ENCODE results near the gene CCP110.

Gene CCP110, protein sequence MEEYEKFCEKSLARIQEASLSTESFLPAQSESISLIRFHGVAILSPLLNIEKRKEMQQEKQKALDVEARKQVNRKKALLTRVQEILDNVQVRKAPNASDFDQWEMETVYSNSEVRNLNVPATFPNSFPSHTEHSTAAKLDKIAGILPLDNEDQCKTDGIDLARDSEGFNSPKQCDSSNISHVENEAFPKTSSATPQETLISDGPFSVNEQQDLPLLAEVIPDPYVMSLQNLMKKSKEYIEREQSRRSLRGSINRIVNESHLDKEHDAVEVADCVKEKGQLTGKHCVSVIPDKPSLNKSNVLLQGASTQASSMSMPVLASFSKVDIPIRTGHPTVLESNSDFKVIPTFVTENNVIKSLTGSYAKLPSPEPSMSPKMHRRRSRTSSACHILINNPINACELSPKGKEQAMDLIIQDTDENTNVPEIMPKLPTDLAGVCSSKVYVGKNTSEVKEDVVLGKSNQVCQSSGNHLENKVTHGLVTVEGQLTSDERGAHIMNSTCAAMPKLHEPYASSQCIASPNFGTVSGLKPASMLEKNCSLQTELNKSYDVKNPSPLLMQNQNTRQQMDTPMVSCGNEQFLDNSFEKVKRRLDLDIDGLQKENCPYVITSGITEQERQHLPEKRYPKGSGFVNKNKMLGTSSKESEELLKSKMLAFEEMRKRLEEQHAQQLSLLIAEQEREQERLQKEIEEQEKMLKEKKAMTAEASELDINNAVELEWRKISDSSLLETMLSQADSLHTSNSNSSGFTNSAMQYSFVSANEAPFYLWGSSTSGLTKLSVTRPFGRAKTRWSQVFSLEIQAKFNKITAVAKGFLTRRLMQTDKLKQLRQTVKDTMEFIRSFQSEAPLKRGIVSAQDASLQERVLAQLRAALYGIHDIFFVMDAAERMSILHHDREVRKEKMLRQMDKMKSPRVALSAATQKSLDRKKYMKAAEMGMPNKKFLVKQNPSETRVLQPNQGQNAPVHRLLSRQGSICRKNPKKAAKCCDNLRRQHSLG

DNA sequence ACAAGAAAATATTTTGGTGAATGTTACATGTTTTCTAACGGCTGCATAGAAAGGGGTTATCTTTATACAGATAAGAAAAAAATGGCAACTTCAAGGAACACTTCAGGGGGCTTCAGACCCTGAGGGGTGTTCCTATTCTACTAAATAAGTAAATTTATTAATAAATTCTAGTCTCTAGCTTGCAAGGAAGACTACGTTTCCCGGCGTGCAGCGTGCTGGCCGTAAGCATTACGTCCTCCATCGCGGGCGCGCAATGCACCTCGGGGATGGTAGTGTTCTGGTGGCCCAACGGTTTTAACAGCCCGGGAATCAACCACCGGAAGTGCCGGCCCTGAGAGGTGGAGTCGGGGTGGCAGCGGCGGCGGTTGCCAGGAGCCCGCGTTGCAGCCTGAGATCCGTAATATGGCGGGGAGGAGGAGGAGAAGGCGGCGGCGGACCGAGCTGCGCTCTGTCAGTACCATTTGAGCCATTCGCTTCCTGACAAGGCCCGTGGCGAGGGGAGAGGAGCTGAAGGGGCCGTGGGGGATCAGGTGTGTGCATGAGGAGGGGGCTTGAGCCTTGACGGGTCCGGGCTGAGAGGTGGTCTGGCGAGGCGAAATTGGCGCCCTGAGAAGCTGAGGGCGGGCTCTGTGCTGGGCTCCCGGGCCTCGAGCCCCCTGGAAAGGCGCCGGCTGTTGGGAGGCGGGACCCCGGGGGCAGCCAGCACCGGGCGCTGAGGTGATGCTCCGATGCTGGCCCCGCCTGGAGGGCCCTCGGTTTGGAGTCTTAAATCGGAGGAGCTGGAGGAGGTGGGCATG, at the start of gene CCP110:
Gene CCP110 (plus strand): TSS at position 384 of the 797 bp plus-strand sequence. CDS start 3,940 bp downstream, outside the sequence.
- peak; percentile 73 for DNase-seq (ENCODE audit: low read depth)

DNA sequence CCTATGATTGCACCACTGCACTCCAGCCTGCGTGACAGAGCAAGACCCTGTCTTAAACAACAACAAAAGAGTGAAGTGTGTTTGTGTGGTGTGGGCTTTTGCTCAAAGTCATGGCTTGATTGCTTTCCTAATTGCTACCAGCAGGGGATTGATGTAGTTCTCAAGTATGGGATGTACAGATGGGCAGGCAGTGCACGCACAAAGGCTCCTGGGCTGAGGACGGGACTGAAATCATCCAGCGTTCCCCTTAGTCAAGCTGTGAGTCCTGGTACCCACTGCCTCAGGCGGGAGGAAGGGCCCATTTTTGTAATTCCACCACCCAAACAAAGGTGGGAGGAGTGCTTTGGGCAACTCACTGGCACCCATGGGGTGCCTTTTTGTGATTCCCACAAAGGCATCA, 49.1 kb upstream of the CCP110 start:
- DNase-seq (ENCODE audit: low read depth): no peak

DNA sequence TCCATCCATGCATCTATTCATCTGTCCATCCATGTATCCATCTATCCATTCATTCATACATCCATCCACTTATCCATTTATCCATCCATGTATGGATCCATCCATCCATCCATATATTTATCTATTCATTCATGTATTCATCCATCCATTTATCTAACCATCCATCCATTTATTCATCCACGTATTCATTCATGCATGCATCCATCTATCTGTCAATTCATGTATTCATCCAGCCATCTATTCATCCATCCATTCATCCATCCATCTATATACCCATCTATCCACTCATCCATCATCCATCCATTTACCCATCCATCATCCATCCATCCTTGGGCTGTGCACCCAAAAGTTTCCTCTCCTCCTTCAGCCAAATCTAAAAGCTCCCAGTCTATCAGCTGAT, 45.2 kb upstream of the CCP110 start:
- DNase-seq (ENCODE audit: low read depth): no peak

DNA sequence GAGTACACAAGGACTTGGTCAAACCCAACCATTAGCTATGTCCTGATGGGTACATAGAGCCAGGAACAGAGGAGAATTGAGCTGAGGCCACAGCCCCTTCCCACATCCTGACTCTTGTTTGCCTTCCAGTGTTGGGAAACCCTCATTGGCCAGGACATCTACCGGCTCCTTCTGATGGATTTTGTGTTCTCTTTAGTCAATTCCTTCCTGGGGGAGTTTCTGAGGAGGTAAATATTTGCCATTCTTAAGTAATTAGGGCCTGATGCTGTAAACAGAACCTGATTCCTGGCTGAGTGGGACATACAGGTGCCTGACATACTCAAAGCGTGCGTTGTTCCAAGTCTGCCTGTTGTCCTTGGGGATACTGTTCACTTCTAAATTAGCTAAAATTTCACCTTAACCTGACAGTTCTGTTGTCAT, 44.4 kb upstream of the CCP110 start:
- no peak for DNase-seq (ENCODE audit: low read depth)

DNA sequence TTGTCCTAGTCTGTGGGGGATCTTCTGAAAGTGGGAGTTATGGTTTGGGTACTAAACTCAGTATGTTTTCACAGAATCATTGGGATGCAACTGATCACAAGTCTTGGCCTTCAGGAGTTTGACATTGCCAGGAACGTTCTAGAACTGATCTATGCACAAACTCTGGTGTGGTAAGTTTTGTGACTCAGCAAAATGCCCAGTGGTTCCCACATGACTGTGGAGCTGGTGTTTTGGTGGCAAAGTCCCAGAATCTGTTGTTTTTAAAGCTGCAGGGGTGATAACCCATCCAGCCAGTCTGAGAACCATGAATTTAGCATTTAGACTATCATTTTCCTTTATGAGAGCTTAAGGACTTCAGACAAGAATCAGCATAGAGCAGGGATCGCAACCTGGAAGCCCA, 42.4 kb upstream of the CCP110 start:
- no peak for DNase-seq (ENCODE audit: low read depth)

DNA sequence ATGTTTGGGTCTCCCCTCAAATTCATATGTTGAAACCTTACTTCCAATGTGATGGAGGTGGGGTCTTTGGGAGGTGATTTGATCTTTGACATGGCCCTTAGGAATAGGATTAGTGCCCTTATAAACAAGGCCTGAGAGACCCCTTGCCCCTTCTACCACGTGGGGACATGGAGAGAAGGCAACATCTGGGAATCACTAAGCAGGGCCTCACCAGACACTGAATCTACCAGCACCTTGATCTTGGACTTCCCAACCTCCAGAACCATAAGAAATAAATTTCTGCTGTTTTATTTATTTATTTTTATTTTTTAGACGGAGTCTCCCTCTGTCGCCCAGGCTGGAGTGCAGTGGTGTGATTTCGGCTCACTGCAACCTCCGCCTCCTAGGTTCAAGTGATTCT, 42.0 kb upstream of the CCP110 start:
- DNase-seq (ENCODE audit: low read depth): no peak

DNA sequence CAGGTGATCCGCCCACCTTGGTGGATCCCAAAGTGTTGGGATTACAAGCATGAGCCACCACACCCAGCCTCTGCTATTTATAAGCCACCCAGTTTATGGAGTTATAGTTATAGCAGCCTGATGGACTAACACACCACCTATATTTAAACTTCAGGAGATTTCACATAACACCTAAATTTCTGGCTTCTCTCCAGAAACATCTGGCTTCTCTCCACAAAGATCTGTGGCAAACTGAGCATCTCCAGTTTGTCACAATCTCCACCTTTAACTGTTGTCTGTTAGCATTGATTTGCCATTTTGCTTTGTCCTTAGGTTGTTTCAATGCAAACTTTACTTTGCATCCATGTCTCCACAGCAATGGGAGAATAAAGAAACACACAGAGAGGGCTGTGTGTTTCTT, 41.5 kb upstream of the CCP110 start:
- DNase-seq (ENCODE audit: low read depth): no peak

DNA sequence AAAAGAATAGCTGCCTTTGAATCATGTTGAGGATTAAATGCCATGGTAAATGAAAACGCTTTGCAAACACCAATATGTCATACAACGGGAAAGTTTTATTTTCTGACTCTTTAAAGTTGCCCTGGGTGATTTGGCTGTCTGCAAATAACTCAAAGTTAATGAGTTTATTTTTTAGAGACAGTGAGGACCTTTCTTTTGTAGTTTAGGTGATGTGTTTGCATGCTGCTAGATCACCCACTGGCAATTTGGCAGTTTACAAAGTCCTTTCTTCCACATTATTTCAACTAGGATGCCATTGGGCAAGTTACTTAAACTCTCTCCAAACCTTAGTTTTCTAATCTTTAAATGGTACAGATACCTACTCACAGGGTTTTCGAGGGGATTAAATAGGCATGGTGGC, 39.6 kb upstream of the CCP110 start:
- DNase-seq (ENCODE audit: low read depth): no peak

DNA sequence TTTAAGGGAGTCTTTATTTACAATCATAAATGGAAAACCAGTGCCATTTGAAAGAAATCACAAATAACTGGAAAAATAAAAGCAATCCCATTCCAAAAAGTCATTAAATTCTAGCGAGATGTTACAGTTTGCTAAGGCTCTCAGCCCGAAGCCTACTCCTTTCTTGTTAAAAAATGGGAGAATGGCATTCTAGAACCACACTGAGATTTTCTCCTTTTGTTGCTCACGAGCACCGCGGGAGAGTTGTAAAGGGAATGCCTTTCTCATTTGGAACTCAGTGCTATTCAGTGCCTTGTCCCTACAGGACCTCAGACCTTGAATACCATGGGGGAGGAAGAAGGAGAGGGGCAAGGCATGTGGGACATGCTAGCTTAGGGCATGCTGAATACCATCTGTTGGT, 38.1 kb upstream of the CCP110 start:
- no peak for DNase-seq (ENCODE audit: low read depth)

DNA sequence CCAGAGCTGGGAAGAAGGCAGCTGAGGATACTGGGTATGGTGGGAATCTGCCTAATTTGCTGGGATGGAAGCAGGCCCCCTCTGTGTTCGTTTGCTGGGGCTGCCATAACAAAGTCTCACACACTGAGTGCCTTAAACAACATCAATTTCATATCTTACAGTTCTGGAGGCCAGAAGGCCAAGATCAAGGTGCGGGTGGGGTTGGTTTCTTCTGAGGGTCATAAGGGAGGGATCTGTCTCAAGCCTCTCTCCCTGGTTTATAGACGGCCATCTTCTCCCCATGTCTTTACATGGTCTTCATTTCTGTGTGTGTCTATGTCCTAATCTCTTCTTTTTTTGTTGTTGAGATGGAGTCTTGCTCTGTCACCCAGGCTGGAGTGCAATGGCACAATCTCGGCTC, 37.7 kb upstream of the CCP110 start:
- DNase-seq (ENCODE audit: low read depth): no peak

DNA sequence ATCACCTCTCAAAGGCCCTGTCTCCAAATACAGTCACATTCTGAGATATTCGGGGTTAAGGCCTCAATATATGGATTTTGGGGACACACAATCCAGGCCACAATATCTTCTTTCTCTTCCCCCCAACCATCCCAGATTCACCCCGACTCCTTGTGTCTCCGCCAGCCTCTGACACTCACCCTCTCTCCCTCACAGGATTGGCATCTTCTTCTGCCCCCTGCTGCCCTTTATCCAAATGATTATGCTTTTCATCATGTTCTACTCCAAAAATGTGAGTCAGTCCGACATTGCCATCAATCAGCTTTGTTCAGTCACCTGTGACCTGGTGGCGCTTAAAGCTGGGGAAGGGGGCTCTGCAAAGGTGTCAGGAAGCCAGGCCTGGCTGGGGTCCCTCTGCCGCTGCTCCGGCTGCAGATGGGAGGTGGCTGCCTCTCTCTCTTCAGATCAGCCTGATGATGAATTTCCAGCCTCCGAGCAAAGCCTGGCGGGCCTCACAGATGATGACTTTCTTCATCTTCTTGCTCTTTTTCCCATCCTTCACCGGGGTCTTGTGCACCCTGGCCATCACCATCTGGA, 36.9 kb upstream of the CCP110 start:
- no peak for DNase-seq (ENCODE audit: low read depth)

DNA sequence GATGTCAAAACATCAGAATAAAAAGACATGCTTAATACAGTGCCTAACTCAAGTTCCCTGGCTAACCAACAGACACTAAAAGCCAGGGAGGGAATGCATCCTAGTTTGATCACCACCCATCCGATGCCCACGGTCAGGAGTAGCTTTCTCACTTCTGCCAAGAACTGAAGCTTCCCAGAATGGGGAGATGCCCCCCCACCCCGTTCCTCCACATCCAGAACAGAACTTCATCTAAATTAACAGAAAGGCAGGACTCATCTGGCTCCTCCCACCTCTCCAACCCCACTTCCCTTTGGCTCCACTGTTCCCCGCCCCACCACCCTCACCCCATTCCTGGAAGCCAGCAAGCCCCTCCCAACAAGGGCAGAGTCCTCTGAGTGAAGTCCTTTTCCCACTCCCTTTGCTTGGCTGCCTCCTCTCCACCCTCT, 35.5 kb upstream of the CCP110 start:
- DNase-seq (ENCODE audit: low read depth): no peak

DNA sequence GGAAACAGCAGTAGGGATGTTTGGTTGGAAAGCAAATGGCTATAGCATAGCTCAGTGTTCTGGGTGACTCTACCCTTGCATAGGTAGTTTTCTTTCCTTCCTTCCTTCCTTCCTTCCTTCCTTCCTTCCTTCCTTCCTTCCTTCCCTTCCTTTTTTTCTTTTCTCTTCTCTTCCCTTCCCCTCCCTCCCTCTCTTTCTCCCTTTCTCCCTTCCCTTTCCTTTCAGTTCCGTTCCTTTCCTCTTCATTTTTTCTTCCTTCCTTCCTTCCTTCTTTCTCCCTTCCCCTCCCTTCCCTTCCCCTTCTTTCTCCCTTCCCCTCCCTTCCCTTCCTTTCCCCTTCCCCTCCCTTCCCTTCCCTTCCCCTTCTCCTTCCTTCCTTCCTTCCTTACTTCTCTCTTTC, 33.1 kb upstream of the CCP110 start:
- DNase-seq (ENCODE audit: low read depth): no peak

DNA sequence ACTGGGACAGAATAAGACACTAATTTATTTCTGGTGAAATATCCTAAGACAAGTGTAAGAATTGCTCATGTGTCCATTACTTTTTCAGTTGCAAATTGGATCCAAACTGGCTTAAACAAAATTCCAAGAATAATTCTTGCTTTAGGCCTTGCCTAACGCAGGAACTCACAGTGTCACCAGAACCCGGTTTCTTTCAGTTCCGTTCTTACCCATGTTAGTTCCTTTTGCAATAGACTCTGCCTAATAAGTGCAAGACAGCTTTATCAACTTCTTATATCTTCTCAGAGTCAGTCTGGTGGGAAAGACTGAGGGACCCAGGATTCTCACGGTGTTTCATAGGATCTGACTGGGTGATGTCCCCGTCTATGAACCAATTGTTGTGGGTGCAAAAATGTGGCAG, 26.6 kb upstream of the CCP110 start:
- DNase-seq (ENCODE audit: low read depth): no peak

DNA sequence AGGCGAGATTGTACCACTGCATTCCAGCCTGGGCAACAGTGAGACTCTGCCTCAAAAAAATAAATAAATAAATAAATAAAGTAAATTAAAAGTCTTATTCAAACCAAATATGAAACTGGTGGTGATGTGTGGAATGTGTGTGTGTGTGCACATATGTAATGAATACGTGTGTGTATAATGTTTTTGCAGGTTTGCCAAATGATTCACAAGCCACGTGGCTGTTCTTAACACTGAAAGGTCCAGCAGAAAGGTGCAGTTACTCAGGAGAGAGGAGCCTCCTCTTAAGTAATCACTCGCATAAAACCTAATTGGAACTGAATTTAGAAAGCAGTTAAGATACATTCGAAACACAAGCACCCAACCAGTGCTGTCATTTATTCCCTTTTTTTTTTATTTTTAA, 24.7 kb upstream of the CCP110 start:
- no peak for DNase-seq (ENCODE audit: low read depth)

DNA sequence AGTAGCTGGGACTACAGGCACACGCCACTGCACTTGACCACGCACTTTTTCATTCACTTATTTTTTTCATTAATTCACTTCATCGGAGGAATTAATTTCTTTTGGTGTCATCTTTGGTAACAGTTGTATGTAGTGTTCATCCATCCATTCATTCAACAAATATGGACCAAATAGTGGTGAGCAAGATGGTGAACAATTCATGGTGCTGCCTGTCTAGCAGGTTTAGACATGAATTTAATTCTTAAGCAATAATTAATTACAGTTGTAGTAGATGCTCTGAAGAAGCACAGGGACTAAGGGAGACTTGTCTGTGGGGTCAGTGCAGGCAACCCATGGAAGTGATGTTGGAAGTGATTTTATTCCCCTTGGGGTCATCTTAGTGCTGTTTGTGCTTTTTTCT, 24.3 kb upstream of the CCP110 start:
- no peak for DNase-seq (ENCODE audit: low read depth)

DNA sequence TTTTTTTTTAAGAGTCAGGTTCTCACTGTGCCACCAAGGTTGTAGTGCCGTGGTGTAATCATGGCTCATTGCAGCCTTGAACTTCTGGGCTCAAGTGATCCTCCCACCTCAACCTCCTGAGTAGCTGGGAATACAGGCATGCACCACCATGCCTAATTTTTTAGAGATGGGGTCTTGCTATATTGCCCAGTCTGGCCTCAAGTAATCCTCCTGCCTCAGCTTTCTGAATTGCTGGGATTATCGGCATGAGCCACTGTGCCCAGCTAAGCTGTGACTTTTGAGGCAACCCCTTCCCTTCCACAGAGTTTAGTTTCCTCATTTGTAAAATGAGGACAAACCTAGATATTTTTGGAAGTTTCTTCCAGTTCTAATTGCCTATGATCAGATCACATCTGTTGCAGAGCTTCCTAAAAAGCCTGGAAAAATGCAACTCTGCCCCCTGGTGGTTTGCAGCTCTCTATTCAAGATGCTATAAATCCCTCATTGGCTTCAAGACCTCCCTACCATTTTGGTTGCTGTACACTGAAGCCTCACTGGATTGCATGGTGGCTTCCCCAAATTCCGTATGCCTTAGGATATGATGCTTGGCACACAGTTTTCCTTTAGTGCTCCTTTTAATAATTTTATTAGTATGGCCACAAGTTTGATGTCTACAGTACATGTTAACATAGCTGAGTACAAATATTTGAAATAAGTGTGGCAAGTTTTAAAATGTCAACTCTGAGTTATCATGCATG, 21.2 kb upstream of the CCP110 start:
- peak; percentile 58 for DNase-seq (ENCODE audit: low read depth)

DNA sequence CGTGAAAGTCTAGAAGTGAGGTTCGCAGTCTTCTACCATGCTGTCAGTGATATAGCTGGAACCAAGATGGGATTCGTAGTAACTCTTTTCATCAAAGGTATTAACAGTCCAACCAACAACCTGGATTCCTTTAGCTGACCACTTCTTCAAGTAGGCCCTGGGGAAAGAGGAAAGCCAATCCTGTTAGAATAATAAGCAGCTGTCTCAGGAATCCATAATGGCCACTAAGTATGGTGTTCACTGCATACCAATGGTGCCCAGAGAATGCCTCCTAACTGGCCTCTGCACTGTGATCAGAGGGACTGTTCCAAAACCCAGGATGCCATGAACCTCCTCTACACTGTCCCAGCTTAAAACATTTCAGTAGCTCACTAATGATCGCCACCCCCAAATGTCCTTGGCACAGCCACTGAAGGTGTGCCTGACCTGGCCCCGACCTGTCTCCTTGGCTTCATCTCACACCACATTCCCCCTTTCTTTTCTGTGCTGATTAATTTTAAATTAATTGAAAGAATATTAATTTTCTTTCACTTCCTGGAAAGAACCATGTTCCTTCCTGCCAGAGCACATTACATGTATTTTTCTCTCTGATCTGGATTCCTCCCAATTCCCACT, 20.2 kb upstream of the CCP110 start:
- DNase-seq (ENCODE audit: low read depth): no peak

DNA sequence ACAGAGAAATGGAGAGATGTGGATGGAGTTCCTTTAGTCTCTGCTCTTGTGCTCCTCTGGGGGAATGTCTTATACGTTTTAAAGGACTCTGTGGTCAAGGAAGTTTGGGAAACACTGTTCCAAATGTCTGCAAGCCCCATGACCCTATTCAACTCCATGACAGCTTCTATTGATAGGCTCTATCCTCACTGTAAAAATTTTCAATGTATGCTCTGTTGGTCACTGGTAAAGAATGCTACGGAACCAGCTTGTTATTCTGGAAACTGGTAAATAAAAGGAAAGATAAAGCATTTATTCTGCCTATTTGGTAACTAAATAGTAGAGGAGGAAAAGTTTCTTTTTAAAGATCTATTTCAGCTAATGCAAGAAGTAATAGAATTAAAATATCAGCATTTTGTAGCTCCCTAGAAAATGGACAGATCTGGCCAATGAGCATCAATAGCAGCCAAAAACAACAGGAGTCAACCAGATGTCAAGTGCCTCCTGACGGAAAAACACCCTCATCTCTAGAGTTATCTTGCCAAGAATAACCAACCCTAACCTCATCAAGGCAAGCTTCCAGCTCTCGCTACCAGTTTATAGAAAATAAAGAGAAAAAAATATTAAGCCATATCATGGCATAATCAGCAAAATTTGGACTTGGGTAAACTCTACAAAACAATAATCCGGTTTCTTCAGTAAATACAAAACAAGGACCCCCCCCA, 18.0 kb upstream of the CCP110 start:
- DNase-seq (ENCODE audit: low read depth): no peak

DNA sequence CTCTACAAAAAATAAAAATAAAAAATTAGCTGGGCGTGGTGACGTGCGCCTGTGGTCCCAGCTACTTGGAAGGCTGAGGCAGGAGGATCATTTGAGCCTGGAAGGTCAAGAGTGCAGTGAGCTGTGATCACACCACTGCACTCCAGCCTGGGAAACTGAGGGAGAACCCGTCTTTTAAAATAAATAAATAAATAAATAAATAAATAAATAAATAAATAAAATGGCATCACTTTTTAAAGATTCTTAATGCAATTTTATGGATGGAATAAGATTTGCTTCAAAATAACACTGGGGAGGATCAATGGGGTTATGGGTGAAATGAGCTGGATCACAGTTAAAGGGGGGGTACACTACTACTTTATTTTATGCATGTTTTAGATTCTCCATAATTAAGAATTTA, 16.8 kb upstream of the CCP110 start:
- DNase-seq (ENCODE audit: low read depth): no peak
